GM12875 (cell line): ENCODE data around the gene TNS4.

Experiments
- H3K4me3 ChIP-seq: one replicate; pipeline ENCODE4 v1.5.1; 2011; ENCODE audit warnings: low read depth, low read length, control low read depth
- TF ChIP-seq, protein P1 (sequence below): IDR thresholded peaks from 2 replicates; pipeline ENCODE4 v1.5.1; 2011; ENCODE audit warnings: low read depth, mild to moderate bottlenecking, control low read depth, inconsistent platforms, low read length, moderate library complexity, borderline replicate concordance; ENCODE audit not compliant: insufficient read depth

TNS4 gene

DNA sequence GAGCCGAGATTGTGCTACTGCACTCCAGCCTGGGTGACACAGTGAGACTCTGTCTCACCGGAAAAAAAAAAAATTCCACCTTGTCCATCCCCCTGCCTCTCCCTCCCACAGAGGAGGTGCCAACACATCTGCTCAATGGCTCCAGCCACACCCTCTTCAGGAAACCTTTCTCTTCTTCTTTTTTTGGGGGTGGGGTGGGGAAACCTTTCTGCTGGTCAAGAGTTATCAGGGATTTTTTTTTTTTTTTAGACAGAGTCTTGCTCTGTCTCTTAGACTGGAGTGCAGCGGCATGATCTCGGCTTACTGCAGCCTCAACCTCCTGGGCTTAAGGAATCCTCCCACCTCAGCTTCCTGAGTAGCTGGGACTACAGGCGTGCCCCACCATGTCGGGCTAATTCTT is 18.7 kb downstream of the TNS4 start:
- TF ChIP-seq, protein P1, sequence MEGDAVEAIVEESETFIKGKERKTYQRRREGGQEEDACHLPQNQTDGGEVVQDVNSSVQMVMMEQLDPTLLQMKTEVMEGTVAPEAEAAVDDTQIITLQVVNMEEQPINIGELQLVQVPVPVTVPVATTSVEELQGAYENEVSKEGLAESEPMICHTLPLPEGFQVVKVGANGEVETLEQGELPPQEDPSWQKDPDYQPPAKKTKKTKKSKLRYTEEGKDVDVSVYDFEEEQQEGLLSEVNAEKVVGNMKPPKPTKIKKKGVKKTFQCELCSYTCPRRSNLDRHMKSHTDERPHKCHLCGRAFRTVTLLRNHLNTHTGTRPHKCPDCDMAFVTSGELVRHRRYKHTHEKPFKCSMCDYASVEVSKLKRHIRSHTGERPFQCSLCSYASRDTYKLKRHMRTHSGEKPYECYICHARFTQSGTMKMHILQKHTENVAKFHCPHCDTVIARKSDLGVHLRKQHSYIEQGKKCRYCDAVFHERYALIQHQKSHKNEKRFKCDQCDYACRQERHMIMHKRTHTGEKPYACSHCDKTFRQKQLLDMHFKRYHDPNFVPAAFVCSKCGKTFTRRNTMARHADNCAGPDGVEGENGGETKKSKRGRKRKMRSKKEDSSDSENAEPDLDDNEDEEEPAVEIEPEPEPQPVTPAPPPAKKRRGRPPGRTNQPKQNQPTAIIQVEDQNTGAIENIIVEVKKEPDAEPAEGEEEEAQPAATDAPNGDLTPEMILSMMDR, result no peak
- no peak overlapping the region for H3K4me3 ChIP-seq

DNA sequence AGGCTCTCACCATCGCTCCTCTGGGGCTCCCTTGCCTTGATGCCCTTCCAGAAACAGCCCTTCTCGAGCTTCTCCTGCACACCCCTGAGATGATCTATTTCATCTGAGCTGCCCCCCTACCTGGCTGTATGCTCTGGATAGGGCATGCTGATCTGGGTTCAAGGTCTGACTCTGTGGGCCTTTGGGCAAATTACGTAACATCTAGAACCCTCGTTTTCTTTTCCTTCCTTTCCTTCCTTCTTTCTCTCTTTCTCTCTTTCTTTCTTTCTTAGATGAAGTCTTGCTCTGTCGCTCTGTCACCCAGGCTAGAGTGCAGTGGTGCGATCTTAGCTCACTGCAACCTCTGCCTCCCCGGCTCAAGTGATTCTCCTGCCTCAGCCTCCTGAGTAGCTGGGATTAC is 20.3 kb downstream of the TNS4 start:
- TF ChIP-seq, protein P1, result no peak

DNA sequence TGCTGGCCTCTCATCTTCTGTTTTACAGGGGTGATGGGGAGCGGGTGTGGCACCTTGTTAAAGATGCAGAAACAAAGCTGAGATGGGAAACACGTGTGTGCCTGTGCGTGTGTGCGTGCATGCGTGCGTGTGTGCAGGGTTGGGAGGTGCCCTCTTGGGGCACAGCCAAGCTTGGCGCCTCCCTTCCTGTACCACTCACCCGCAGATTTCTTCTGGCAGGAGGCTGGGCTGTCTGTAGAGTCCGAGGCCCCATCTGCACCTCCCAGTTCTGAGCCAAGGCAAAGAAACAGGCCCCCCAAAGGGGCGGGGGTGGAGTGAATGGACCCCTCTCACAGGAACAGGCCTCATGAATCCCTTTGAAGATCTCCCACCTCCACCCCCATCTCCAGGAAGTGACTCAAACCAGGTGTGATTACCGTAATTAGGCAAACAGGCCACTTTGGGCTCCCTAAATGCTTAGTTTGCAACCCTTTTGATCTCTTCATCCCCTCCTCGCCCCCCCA is 20.9 kb downstream of the TNS4 start:
- no peak overlapping the region for H3K4me3 ChIP-seq
- TF ChIP-seq, protein P1, result no peak

More for the DNA sequence above, 20.3 kb downstream of the TNS4 start:
- H3K4me3 ChIP-seq, result no peak overlapping the region

DNA sequence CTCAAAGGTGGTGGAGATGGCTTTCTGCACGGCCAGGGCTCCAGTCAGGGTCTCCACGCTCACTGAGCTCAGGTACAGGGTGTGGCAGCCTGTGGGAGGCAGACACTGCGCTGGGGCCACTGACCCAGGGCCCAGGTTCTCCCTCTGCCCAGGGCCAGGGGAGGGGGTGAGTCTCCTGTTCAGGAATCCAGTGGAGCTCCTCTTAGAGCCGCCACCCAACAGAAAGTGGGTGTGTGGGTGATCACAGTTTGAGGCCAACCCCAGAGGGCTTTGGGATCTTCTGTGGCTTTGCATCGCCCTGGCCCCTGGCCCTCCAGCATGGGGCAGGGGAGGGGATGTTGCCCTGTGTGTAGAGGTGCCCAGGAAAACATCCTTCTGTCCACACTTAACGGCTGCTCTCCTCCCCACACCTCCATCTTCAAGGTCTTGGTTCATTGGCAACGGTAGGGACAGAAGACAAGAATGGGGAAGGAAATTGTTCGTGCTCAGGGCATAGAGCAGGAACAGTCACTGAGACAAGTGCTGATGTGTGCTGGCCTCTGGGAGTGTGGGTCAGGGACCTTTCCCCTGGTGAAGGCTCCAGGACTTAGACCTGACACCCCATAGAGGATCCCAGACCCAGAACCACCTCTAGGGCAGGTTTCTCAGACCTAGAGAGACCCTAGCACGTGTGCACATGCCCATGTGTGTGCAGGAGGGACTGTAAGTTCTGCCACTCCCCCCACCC is 21.5 kb downstream of the TNS4 start:
- TF ChIP-seq, protein P1, result no peak
- no peak overlapping the region for H3K4me3 ChIP-seq

DNA sequence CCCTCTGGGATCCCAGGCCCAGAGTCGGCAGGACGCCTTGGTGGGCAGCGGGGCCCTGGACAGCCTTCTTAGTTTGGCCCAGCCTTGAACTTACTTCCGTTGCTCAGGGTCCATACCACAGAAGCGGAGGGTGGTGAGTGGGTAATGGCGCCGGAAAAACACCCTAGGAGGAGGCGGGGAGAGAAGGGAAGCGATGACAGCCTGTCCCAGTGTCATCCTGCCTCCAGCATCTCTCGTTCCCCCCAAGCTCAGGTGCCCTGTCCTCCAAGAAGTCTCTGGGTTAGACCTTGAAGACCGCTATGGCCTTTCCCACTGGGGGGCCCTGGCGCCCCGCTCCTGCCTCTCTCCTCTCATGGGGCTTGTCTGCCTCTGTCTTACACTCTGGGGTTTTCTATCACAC is 22.9 kb downstream of the TNS4 start:
- no peak overlapping the region for H3K4me3 ChIP-seq
- TF ChIP-seq, protein P1, result no peak

DNA sequence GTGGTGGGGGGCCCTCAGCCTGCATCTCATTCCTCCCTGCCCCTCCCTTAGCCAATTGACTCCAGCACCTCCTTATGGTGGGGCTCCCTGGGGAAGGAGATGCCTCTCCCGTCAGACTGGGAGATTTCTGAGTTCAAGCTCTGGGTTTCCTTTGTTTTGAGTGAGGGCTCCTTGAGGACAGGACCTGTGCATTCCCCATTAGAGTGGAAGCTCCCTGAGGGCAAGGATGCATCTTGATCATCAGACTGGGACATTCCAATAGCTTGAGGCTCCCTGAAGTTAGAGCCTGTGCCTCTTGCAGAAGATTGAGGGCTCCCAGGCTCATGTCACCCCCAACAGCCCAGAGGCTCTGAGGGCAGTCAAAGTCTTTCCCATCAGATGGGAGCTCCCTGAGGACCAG is 23.6 kb downstream of the TNS4 start:
- no peak overlapping the region for H3K4me3 ChIP-seq
- TF ChIP-seq, protein P1, result no peak

DNA sequence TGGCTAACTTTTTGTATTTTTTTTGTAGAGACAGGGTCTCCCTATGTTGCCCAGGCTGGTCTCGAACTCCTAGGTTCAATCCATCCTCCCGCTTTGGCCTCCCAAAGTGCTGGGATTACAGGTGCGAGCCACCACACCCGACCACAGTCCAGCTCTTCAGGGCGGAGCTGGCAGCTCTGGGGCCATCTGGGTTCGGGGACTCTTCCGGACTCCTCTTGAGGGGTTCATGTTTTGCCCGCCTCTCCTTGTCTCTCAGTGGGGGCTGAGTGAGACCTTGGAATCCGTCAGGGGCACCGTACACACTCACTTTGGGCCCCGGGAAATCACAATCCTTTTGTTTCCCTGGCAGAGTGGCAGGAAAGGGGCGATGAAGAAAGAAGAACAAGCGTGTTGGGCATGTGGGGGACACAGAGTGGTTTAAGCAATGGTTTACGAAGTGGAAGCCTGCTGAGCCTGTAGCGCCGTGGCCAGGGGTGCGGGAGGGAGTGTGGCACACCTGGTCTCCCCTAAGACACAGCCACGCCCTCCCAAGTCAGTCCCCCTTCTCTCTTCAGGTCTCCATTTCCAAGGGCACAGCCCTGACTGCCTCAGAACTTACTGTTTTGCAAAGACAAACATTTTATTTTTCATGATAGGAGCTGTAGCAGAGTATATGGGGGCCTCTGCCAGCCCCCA is 26.1 kb downstream of the TNS4 start:
- TF ChIP-seq, protein P1, result no peak
- no peak overlapping the region for H3K4me3 ChIP-seq
